Neuronal stem cell (in vitro differentiated cells): ENCODE results near the gene COL20A1.

Experiments
- DNase-seq: peaks from one replicate; pipeline ENCODE4 v3.0.0-alpha.2; 2013; ENCODE audit warnings: low spot score
- H2AFZ ChIP-seq: one replicate; pipeline ENCODE4 v1.6.1; 2013; ENCODE audit warnings: mild to moderate bottlenecking, low read length, inconsistent platforms
- H2AK5ac ChIP-seq: 2 replicates; pipeline ENCODE4 v1.6.1; 2013; ENCODE audit warnings: low read depth, mild to moderate bottlenecking, inconsistent platforms, low read length, moderate library complexity, mixed read lengths
- H2BK120ac ChIP-seq: 2 replicates; pipeline ENCODE4 v1.6.1; 2013; ENCODE audit warnings: low read depth, mild to moderate bottlenecking, inconsistent platforms, low read length, moderate library complexity, mixed read lengths
- H2BK12ac ChIP-seq: one replicate; pipeline ENCODE4 v1.6.1; 2013; ENCODE audit warnings: low read length, inconsistent platforms
- H2BK15ac ChIP-seq: 2 replicates; pipeline ENCODE4 v1.6.1; 2013; ENCODE audit warnings: mild to moderate bottlenecking, low read length, inconsistent platforms, mixed read lengths
- H2BK5ac ChIP-seq: one replicate; pipeline ENCODE4 v1.6.1; 2013; ENCODE audit warnings: inconsistent platforms, mild to moderate bottlenecking, low read length, moderate library complexity
- H3K14ac ChIP-seq: one replicate; pipeline ENCODE4 v1.6.1; 2013; ENCODE audit warnings: low read length, inconsistent platforms
- H3K18ac ChIP-seq: 2 replicates; pipeline ENCODE4 v1.6.1; 2013; ENCODE audit warnings: low read length, inconsistent platforms
- H3K23ac ChIP-seq: 2 replicates; pipeline ENCODE4 v1.6.1; 2013; ENCODE audit warnings: low read depth, mild to moderate bottlenecking, mixed read lengths, low read length, inconsistent platforms; ENCODE audit not compliant: poor library complexity
- H3K27ac ChIP-seq: replicated peaks from 3 replicates; pipeline ENCODE4 v1.5.1; 2013; ENCODE audit warnings: low read length, inconsistent platforms
- H3K27me3 ChIP-seq, 3 experiments: 2 replicates each; pipeline ENCODE4 v1.6.1; 2013; ENCODE audit warnings: low read length in 3 of 3, mild to moderate bottlenecking in 2 of 3, inconsistent platforms in 1 of 3, low read depth in 1 of 3, mixed read lengths in 1 of 3, moderate library complexity in 1 of 3; ENCODE audit not compliant: control insufficient read depth in 3 of 3, insufficient read depth in 3 of 3
- H3K36me3 ChIP-seq, 2 donors: replicated peaks in 1 of 2; 2 replicates each; pipeline ENCODE4 v1.6.1; 2013; ENCODE audit warnings: low read length in 2 of 2; ENCODE audit not compliant: control insufficient read depth in 2 of 2, insufficient read depth in 2 of 2
- H3K4ac ChIP-seq: 2 replicates; pipeline ENCODE4 v1.6.1; 2013; ENCODE audit warnings: inconsistent platforms, mild to moderate bottlenecking, low read length, moderate library complexity
- H3K4me1 ChIP-seq, 2 donors: 1 replicate in 1 of 2; 2 replicates in 1 of 2; pipeline ENCODE4 v1.6.1; 2013; ENCODE audit warnings: low read length in 2 of 2, low read depth in 1 of 2; ENCODE audit not compliant: control insufficient read depth in 2 of 2, insufficient read depth in 1 of 2
- H3K4me2 ChIP-seq: one replicate; pipeline ENCODE4 v1.6.1; 2013; ENCODE audit warnings: mild to moderate bottlenecking, low read length, inconsistent platforms; ENCODE audit not compliant: insufficient read depth, poor library complexity, severe bottlenecking
- H3K4me3 ChIP-seq, 2 donors: 2 replicates each; pipeline ENCODE4 v1.5.1; 2013; ENCODE audit warnings: low read length in 2 of 2, mild to moderate bottlenecking in 2 of 2, inconsistent platforms in 1 of 2, moderate library complexity in 1 of 2
- H3K79me1 ChIP-seq: one replicate; pipeline ENCODE4 v1.6.1; 2013; ENCODE audit warnings: low read depth, mild to moderate bottlenecking, inconsistent platforms, low read length, moderate library complexity
- H3K9ac ChIP-seq: one replicate; pipeline ENCODE4 v1.6.1; 2013; ENCODE audit warnings: mild to moderate bottlenecking, low read depth, low read length, inconsistent platforms; ENCODE audit not compliant: poor library complexity
- H3K9me3 ChIP-seq, 2 donors: replicated peaks in 1 of 2; 2 replicates each; pipeline versions ENCODE3 to v1.6.1; 2013; ENCODE audit warnings: low read length in 2 of 2, mild to moderate bottlenecking in 2 of 2, inconsistent platforms in 1 of 2, low read depth in 1 of 2, mixed read lengths in 1 of 2, moderate library complexity in 1 of 2; ENCODE audit not compliant: control insufficient read depth in 2 of 2, insufficient read depth in 1 of 2
- H4K8ac ChIP-seq: one replicate; pipeline ENCODE4 v1.6.1; 2013; ENCODE audit warnings: low read depth, mild to moderate bottlenecking, inconsistent platforms, low read length, moderate library complexity
- H4K91ac ChIP-seq: one replicate; pipeline ENCODE4 v1.6.1; 2013; ENCODE audit warnings: low read length, low read depth, mild to moderate bottlenecking, inconsistent platforms; ENCODE audit not compliant: poor library complexity
- WGBS, 2 donors: extraction: QIAGEN DNeasy Blood & Tissue Kit; methylation state at CpG; one replicate each; pipeline ENCODE4 v1.1.7; 2013; ENCODE audit warnings: missing lambda C conversion rate in 2 of 2, mixed read lengths in 1 of 2; ENCODE audit not compliant: insufficient read length in 2 of 2, insufficient replicate concordance in 1 of 2; ENCODE audit errors: extremely low coverage in 2 of 2; 5-methylcytosine and 5-hydroxymethylcytosine counted together

Gene COL20A1

DNA sequence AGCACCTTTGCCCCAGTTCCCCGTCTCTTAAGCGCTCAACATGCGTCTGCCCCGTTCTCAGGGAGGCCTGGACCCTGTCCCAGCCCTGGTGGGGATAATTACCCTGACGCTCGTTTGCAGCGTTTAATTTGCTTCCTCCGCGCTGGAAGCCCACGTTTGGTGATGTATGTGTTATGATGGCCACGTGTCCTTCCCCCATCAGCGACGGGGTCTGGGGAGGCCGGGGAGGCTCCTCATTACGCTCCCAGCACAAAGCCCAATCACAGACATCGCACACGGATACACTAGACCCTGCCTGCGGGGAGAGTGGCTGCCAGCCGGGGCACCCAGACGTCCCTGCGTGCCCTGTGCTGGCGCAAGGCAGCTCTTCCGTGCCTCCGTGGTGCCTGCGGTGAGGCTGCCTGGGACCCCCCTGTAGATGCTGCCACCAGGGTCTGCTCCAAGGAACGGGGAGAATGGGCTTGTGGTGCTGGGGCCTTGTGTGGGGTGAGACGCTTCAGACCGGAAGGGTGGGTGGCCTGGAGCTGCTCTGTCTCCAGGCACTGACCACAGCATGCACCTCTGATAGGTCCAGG is 78.4 kb downstream of the COL20A1 start:
- Histone ChIP-seq H3K14ac (peak overlapping the region; percentile 71), H3K36me3 (no peaks in the 10 kb centered on the region)
- DNase-seq: no peak

GRCh38 chr20:63372971-63373885 is 80.2 kb downstream of the COL20A1 start:
- no peak for DNase-seq
- peak overlapping the region; percentile 90 for H2AK5ac ChIP-seq
- H3K36me3 ChIP-seq: no peaks in the 10 kb centered on the region
- WGBS, 2 donors: no CpG with 5 or more reads among the region's 34 CpGs
- peak overlapping the region; percentile 44 for H2BK5ac ChIP-seq
- no peak overlapping the region for H2BK120ac ChIP-seq
- H3K27me3 ChIP-seq: peaks cover 0 to 30% (median 3%) of the 10 kb centered on the region in 3 experiments
- H3K79me1 ChIP-seq: peaks cover 2% of the 10 kb centered on the region
- no peaks in the 10 kb centered on the region for H3K9me3 ChIP-seq
- peak overlapping the region; percentile 41 for H2BK12ac ChIP-seq
- H3K4me1 ChIP-seq: peaks cover 18 to 36% of the 10 kb centered on the region in 2 donors
- H4K91ac ChIP-seq: no peak overlapping the region
- no peak overlapping the region for H3K4me3 ChIP-seq
- no peak overlapping the region for H3K23ac ChIP-seq
- peak overlapping the region; percentile 83 for H3K18ac ChIP-seq
- peak overlapping the region; percentile 82 for H3K14ac ChIP-seq
- no peak overlapping the region for H4K8ac ChIP-seq
- no peak overlapping the region for H2AFZ ChIP-seq
- no peak overlapping the region for H3K27ac ChIP-seq
- H3K9ac ChIP-seq: no peak overlapping the region
- H3K4ac ChIP-seq: no peak overlapping the region
- no peak overlapping the region for H3K4me2 ChIP-seq
- no peak overlapping the region for H2BK15ac ChIP-seq

More for the DNA sequence above, 78.4 kb downstream of the COL20A1 start:
- H2AFZ ChIP-seq: no peak overlapping the region
- WGBS, 2 donors: no CpG with 5 or more reads among the region's 28 CpGs
- peaks cover 14 to 33% of the 10 kb centered on the region in 2 donors for H3K4me1 ChIP-seq
- peaks cover 2% of the 10 kb centered on the region for H3K79me1 ChIP-seq
- H3K27ac ChIP-seq: no peak overlapping the region
- peak overlapping the region; percentile 49 for H2BK15ac ChIP-seq
- H3K23ac ChIP-seq: no peak overlapping the region
- H3K4ac ChIP-seq: peak overlapping the region; percentile 84
- H3K9ac ChIP-seq: no peak overlapping the region
- H4K8ac ChIP-seq: peak overlapping the region; percentile 43
- H2AK5ac ChIP-seq: peak overlapping the region; percentile 56
- H3K4me2 ChIP-seq: no peak overlapping the region
- H2BK12ac ChIP-seq: peak overlapping the region; percentile 46
- H3K9me3 ChIP-seq: no peaks in the 10 kb centered on the region
- peaks cover 0 to 35% (median 3%) of the 10 kb centered on the region in 3 experiments for H3K27me3 ChIP-seq
- H3K4me3 ChIP-seq: peak overlapping the region in 1 of 2 donors; percentile 40
- no peak overlapping the region for H2BK120ac ChIP-seq
- H2BK5ac ChIP-seq: peak overlapping the region; percentile 48
- H4K91ac ChIP-seq: no peak overlapping the region
- H3K18ac ChIP-seq: peak overlapping the region; percentile 19

- H3K4me2 ChIP-seq: no peak overlapping the region
- no peak overlapping the region for H2BK120ac ChIP-seq
- no peak overlapping the region for H2BK15ac ChIP-seq
- no peak overlapping the region for H3K4me3 ChIP-seq
- H2AK5ac ChIP-seq: peak overlapping the region; percentile 90
- H2BK5ac ChIP-seq: no peak overlapping the region
- H3K9me3 ChIP-seq: no peaks in the 10 kb centered on the region
- DNase-seq: no peak
- no peak overlapping the region for H3K9ac ChIP-seq
- H3K27ac ChIP-seq: no peak overlapping the region
- H3K27me3 ChIP-seq: peaks cover 0 to 24% (median 3%) of the 10 kb centered on the region in 3 experiments
- no peak overlapping the region for H4K8ac ChIP-seq
- peak overlapping the region; percentile 53 for H3K18ac ChIP-seq
- no peak overlapping the region for H3K23ac ChIP-seq
- H3K4ac ChIP-seq: no peak overlapping the region
- no peak overlapping the region for H2BK12ac ChIP-seq
- peaks cover 19 to 43% of the 10 kb centered on the region in 2 donors for H3K4me1 ChIP-seq
- H2AFZ ChIP-seq: no peak overlapping the region
- WGBS, 2 donors: no CpG with 5 or more reads among the region's 19 CpGs
- no peak overlapping the region for H3K14ac ChIP-seq
- no peak overlapping the region for H4K91ac ChIP-seq
- peaks cover 2% of the 10 kb centered on the region for H3K79me1 ChIP-seq
- no peaks in the 10 kb centered on the region for H3K36me3 ChIP-seq
Measured at GRCh38 chr20:63373996-63374395, 81.0 kb downstream of the COL20A1 start.

DNA sequence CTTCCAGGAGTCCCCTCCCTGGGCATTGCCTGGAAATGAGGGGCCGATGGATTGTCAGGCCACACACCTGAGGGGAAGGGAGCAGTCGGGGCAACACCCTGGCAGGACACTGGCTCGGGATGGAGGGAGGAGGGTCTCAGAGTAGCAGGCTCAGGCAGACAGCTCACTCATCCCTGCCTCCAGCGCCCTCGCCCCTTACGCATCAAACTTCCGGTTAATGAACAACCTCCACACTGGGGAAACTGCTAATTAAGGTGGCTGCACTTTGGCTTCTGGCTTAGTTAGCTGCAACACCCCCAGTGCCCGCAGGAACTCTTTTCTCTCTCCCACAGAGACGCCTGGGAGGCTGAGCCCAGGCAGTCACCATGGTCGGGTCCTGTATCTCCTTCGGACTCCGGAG is 81.5 kb downstream of the COL20A1 start:
- peak overlapping the region; percentile 47 for H2AK5ac ChIP-seq
- H2BK120ac ChIP-seq: no peak overlapping the region
- no peaks in the 10 kb centered on the region for H3K36me3 ChIP-seq
- H3K27ac ChIP-seq: no peak overlapping the region
- H3K14ac ChIP-seq: no peak overlapping the region
- H3K18ac ChIP-seq: peak overlapping the region; percentile 46
- no peak overlapping the region for H2AFZ ChIP-seq
- H3K4ac ChIP-seq: no peak overlapping the region
- peaks cover 2% of the 10 kb centered on the region for H3K79me1 ChIP-seq
- no peak overlapping the region for H3K4me2 ChIP-seq
- no peak overlapping the region for H3K23ac ChIP-seq
- H2BK5ac ChIP-seq: no peak overlapping the region
- H3K9me3 ChIP-seq: no peaks in the 10 kb centered on the region
- H3K9ac ChIP-seq: no peak overlapping the region
- H3K27me3 ChIP-seq: peaks cover 0 to 19% (median 0%) of the 10 kb centered on the region in 3 experiments
- no peak overlapping the region for H3K4me3 ChIP-seq
- H3K4me1 ChIP-seq: peaks cover 19 to 48% of the 10 kb centered on the region in 2 donors
- H4K91ac ChIP-seq: no peak overlapping the region
- DNase-seq: no peak
- no CpG with 5 or more reads among the region's 12 CpGs for WGBS, 2 donors
- H4K8ac ChIP-seq: no peak overlapping the region
- H2BK12ac ChIP-seq: peak overlapping the region; percentile 33
- H2BK15ac ChIP-seq: no peak overlapping the region
